Upper lobe of left lung (tissue), 4 donors: ENCODE measurements around the gene CPPED1.

Source experiments
- EP300 ChIP-seq, 4 donors: sonication (generic); formaldehyde crosslinking; IDR thresholded peaks; one replicate each; pipeline ENCODE4 v1.5.1; 2017; ENCODE audit warnings: antibody characterized with exemption in 4 of 4, control low read depth in 2 of 4
- POLR2A ChIP-seq, 4 donors: fragments of 450-650 bp; IDR thresholded peaks; one replicate each; pipeline ENCODE4 v1.5.1; 2016 to 2017; ENCODE audit warnings: antibody characterized with exemption in 4 of 4, mild to moderate bottlenecking in 2 of 4
- TF ChIP-seq, protein P1 (sequence below), 6 experiments: fragments of 450-650 bp in 4 of 6; fragments of 200-600 bp in 2 of 6; sonication (generic) in 2 of 6; IDR thresholded peaks; one replicate each; pipeline ENCODE4 v1.5.1; 2016 to 2019; ENCODE audit warnings: antibody characterized with exemption in 6 of 6

GRCh38 chr16:12778726-12779125 lies 25.0 kb downstream of the CPPED1 start:
- TF ChIP-seq, protein P1, sequence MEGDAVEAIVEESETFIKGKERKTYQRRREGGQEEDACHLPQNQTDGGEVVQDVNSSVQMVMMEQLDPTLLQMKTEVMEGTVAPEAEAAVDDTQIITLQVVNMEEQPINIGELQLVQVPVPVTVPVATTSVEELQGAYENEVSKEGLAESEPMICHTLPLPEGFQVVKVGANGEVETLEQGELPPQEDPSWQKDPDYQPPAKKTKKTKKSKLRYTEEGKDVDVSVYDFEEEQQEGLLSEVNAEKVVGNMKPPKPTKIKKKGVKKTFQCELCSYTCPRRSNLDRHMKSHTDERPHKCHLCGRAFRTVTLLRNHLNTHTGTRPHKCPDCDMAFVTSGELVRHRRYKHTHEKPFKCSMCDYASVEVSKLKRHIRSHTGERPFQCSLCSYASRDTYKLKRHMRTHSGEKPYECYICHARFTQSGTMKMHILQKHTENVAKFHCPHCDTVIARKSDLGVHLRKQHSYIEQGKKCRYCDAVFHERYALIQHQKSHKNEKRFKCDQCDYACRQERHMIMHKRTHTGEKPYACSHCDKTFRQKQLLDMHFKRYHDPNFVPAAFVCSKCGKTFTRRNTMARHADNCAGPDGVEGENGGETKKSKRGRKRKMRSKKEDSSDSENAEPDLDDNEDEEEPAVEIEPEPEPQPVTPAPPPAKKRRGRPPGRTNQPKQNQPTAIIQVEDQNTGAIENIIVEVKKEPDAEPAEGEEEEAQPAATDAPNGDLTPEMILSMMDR (IDR thresholded peaks at IDR 0.05): no peak
- no peak for TF ChIP-seq EP300 (IDR thresholded peaks at IDR 0.05)
- no peak for TF ChIP-seq POLR2A (IDR thresholded peaks at IDR 0.05)
